ENCODE measurements around the gene IKZF4. TPM values are rescaled to one million over a fixed set of nuclear protein-coding genes. Genes with fewer than 3 reads are reported as not detected.
A peak's percentile ranks its signal among the peaks of the same experiment; 100 is the strongest.
"Not testable (repeated sequence)": the region's sequence is repeated elsewhere in the genome, so short reads cannot be mapped to it uniquely, and the experiment has no call there.

The IKZF4 gene
- total and polyA plus RNA-seq, 4 experiments from 2014 or later: 0.37 to 7.9 (median 4.7) TPM

DNA sequence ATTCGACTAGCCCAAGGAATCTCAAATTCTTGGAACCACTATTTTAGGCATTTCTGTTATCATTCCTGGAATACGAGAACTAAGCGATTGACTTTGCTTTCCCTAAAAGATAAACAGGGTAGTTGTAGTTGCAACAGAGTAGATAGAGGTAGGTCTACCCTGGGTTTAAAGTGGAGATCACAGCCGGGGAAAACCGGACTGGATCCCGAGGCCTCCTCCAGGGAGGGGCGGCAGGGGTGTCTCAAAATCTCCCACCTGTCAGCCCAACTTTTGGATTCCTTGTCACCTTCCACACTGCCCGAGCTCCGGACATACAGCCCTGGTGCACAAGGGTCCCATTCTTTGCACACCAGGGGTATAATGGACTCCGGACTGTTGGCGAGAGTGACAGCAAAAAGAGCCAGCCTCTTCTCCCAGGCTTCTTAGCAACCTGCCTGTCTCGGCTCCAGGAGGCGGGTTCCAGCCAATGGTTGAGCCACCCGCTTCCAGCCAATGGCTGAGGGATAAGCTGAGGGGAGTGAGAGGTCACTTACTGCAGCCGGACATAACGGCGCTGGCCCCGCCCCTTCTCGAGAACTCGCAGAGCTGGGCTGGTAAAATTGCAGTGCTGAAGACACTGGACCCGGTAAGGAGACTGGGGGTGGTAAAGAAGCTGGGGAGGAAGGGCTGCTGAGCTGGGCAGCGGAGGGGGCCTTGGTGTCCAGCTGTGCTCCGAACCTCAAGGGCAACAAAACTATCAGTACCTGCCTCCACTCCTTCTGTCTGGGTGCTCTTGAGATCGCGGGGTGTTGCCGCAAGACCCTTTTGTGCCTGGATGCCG is 23.9 kb upstream of the IKZF4 start, which contains the start of gene SUOX:
TSS of gene SUOX (plus strand) at position 562 of the 820 bp plus-strand sequence. CDS start 4,946 bp downstream, outside the sequence.
- peaks cover 0 to 1% of the 10 kb centered on the region in 2 donors for H3K27me3 Mint-ChIP-seq
- H3K4me3 Mint-ChIP-seq: peak within 1 kb of the TSS in 6 of 8 donors; percentile 2 to 54 (median 46)
- H3K36me3 Mint-ChIP-seq: peaks cover 21 to 24% of the 10 kb centered on the region in 2 donors
- peaks cover 10 to 23% (median 12%) of the 10 kb centered on the region in 4 donors for H3K4me1 Mint-ChIP-seq
- H3K4me1 ChIP-seq (ENCODE audit: insufficient read depth, low read length): peaks cover 16% of the 10 kb centered on the region
- CTCF ChIA-PET (ENCODE audit: partially characterized antibody): interaction anchor here (1.0 to 5.7 kb wide), 32 partner anchors 7 to 272 kb away, joined by 3 to 61 read pairs (median 6); partner anchors contain the start of genes IKZF4, ORMDL2, PA2G4 and RAB5B
- intact Hi-C loops (cut with micrococcal nuclease): loop anchor here (1.0 to 5.0 kb wide), 5 partner anchors 22 to 259 kb away; partner anchors contain the start of genes RAB5B, RPL41, RPS26 and ZC3H10
- H3K9me3 Mint-ChIP-seq: no peaks in the 10 kb centered on the region
- POLR2A ChIA-PET (ENCODE audit: partially characterized antibody): interaction anchor here (0.7 to 2.2 kb wide), 16 partner anchors 10 to 120 kb away, joined by 3 to 20 read pairs (median 3); partner anchors contain the start of genes IKZF4, RAB5B and RPS26
- H3K27me3 ChIP-seq (ENCODE audit: insufficient read depth, low read length): no peaks in the 10 kb centered on the region
- no peak within 1 kb of the TSS for H3K27ac ChIP-seq (ENCODE audit: low read depth, low read length)
- no peaks in the 10 kb centered on the region for H3K9me3 ChIP-seq (ENCODE audit: control insufficient read depth in 1 of 2, low read length in 2 of 2)
- peaks cover 21% of the 10 kb centered on the region for H3K36me3 ChIP-seq (ENCODE audit: insufficient read depth, low read length)
- peak within 1 kb of the TSS in 1 of 2 donors; percentile 18 for H3K4me3 ChIP-seq (ENCODE audit: low read length in 2 of 2)
- H3K27ac Mint-ChIP-seq: peak within 1 kb of the TSS in 6 of 7 donors; percentile 14 to 92 (median 62)
- DNase-seq: peak in 1 of 5 donors; percentile 6

GRCh38 chr12:55997535-55997859 is 23.3 kb upstream of the IKZF4 start:
- H3K4me3 Mint-ChIP-seq: peak overlapping the region in 4 of 8 donors; percentile 31 to 54 (median 45)
- ChIA-PET CTCF (ENCODE audit: partially characterized antibody) (interaction anchor here (0.7 to 5.7 kb wide), 13 partner anchors 8 to 259 kb away, joined by 3 to 61 read pairs (median 7); partner anchors contain the start of genes ORMDL2, PA2G4 and SARNP), POLR2A (ENCODE audit: partially characterized antibody) (interaction anchor here (0.7 to 2.2 kb wide), 6 partner anchors 10 to 49 kb away, joined by 3 to 9 read pairs (median 3); partner anchors contain the start of genes IKZF4, RAB5B and RPS26)
- no peaks in the 10 kb centered on the region for H3K9me3 Mint-ChIP-seq
- H3K27me3 ChIP-seq (ENCODE audit: insufficient read depth, low read length): no peaks in the 10 kb centered on the region
- intact Hi-C loops (cut with micrococcal nuclease): loop anchor here (2.0 to 5.0 kb wide), 2 partner anchors 23 to 120 kb away; partner anchors contain the start of genes RAB5B, RPL41 and ZC3H10
- H3K27ac ChIP-seq (ENCODE audit: low read depth, low read length): no peak overlapping the region
- peaks cover 0 to 1% of the 10 kb centered on the region in 2 donors for H3K27me3 Mint-ChIP-seq
- no peak for DNase-seq
- H3K9me3 ChIP-seq (ENCODE audit: control insufficient read depth in 1 of 2, low read length in 2 of 2): no peaks in the 10 kb centered on the region
- no peak overlapping the region for H3K4me3 ChIP-seq (ENCODE audit: low read length in 2 of 2)
- peaks cover 16% of the 10 kb centered on the region for H3K4me1 ChIP-seq (ENCODE audit: insufficient read depth, low read length)
- H3K4me1 Mint-ChIP-seq: peaks cover 10 to 23% (median 12%) of the 10 kb centered on the region in 4 donors
- no peak overlapping the region for H3K27ac Mint-ChIP-seq
- H3K36me3 Mint-ChIP-seq: peaks cover 15 to 18% of the 10 kb centered on the region in 2 donors
- peaks cover 15% of the 10 kb centered on the region for H3K36me3 ChIP-seq (ENCODE audit: insufficient read depth, low read length)

DNA sequence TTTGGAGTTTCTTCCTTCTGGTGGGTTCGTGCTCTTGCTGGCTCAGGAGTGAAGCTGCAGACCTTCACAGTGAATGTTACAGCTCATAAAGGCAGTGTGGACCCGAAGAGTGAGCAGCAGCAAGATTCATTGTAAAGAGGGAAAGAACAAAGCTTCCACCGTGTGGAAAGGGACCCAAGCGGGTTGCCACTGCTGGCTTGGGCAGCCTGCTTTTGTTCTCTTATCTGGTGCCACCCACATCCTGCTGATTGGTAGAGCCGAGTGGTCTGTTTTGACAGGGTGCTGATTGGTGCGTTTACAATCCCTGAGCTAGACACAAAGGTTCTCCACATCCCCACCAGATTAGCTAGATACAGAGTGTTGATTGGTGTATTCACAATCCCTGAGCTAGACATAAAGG is 21.3 kb upstream of the IKZF4 start:
- H3K4me3 ChIP-seq (ENCODE audit: low read length in 2 of 2); H3K27ac ChIP-seq (ENCODE audit: low read depth, low read length); H3K9me3 ChIP-seq (ENCODE audit: control insufficient read depth in 1 of 2, low read length in 2 of 2); H3K36me3 Mint-ChIP-seq; H3K27ac Mint-ChIP-seq; H3K9me3 Mint-ChIP-seq; H3K36me3 ChIP-seq (ENCODE audit: insufficient read depth, low read length); H3K27me3 Mint-ChIP-seq; H3K4me3 Mint-ChIP-seq; POLR2A ChIA-PET (ENCODE audit: partially characterized antibody); H3K27me3 ChIP-seq (ENCODE audit: insufficient read depth, low read length); DNase-seq: not testable (repeated sequence)
- H3K4me1 Mint-ChIP-seq: peaks cover 10 to 23% (median 12%) of the 10 kb centered on the region in 4 donors
- peaks cover 16% of the 10 kb centered on the region for H3K4me1 ChIP-seq (ENCODE audit: insufficient read depth, low read length)
- CTCF ChIA-PET (ENCODE audit: partially characterized antibody): interaction anchor here (0.7 to 5.7 kb wide), 5 partner anchors 8 to 261 kb away, joined by 3 to 36 read pairs (median 15); no protein-coding TSS in a partner anchor
- intact Hi-C loops (cut with micrococcal nuclease): loop anchor here (5.0 kb wide), 1 partner anchor 118 kb away; the partner anchor contains the start of genes RPL41 and ZC3H10

GRCh38 chr12:55999999-56000540 is 20.8 kb upstream of the IKZF4 start:
- H3K4me1 Mint-ChIP-seq: peaks cover 10 to 23% (median 12%) of the 10 kb centered on the region in 4 donors
- H3K27me3 ChIP-seq (ENCODE audit: insufficient read depth, low read length); H3K27me3 Mint-ChIP-seq; H3K9me3 Mint-ChIP-seq; H3K4me3 ChIP-seq (ENCODE audit: low read length in 2 of 2); H3K4me3 Mint-ChIP-seq; H3K27ac Mint-ChIP-seq; DNase-seq; H3K27ac ChIP-seq (ENCODE audit: low read depth, low read length); H3K36me3 ChIP-seq (ENCODE audit: insufficient read depth, low read length); H3K36me3 Mint-ChIP-seq; POLR2A ChIA-PET (ENCODE audit: partially characterized antibody); H3K9me3 ChIP-seq (ENCODE audit: control insufficient read depth in 1 of 2, low read length in 2 of 2): not testable (repeated sequence)
- intact Hi-C loops (cut with micrococcal nuclease): loop anchor here (5.0 kb wide), 1 partner anchor 117 kb away; the partner anchor contains the start of genes RPL41 and ZC3H10
- peaks cover 16% of the 10 kb centered on the region for H3K4me1 ChIP-seq (ENCODE audit: insufficient read depth, low read length)
- CTCF ChIA-PET (ENCODE audit: partially characterized antibody): interaction anchor here (0.7 to 5.7 kb wide), 5 partner anchors 9 to 261 kb away, joined by 3 to 36 read pairs (median 15); no protein-coding TSS in a partner anchor

DNA sequence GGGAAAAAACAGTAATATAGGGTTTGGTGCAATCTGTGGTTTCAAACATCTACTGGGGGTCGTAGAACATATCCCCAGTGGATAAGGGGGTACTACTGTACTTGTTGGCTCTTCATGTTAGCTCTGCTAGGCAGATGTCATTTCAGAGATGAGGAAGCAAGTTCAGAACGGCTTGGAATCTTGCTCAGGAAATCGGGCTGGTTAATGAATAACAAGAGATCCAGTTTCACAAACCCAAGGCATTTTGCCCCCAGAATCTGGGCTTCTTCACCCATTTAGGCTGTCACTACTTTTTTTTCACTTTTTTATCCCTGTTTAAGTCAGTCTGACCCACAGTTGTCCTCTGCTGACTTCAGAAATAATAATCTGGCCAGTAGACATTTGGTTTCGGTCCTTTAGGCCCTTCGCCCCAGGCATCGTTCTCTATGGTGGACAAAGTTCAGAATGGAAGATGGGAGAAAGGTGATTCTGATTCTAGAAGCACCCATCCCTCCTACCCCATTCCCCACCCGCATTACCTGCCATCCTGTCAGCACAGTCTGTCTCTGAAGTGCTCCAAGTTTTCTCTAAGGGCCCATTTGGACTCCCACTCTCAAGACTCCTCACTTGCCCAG is 19.2 kb upstream of the IKZF4 start:
- peaks cover 7 to 24% (median 12%) of the 10 kb centered on the region in 4 donors for H3K4me1 Mint-ChIP-seq
- no peaks in the 10 kb centered on the region for H3K9me3 Mint-ChIP-seq
- ChIA-PET CTCF (ENCODE audit: partially characterized antibody) (no interaction called here), POLR2A (ENCODE audit: partially characterized antibody) (interaction anchor here (1.6 kb wide), 1 partner anchor 20 kb away, joined by 3 read pairs; no protein-coding TSS in a partner anchor)
- no peak for DNase-seq
- H3K36me3 Mint-ChIP-seq: no peaks in the 10 kb centered on the region
- H3K27ac Mint-ChIP-seq: peak overlapping the region in 2 of 7 donors; percentile 19 to 49
- no peaks in the 10 kb centered on the region for H3K27me3 ChIP-seq (ENCODE audit: insufficient read depth, low read length)
- H3K4me3 Mint-ChIP-seq: no peak overlapping the region
- no peak overlapping the region for H3K27ac ChIP-seq (ENCODE audit: low read depth, low read length)
- no peaks in the 10 kb centered on the region for H3K9me3 ChIP-seq (ENCODE audit: control insufficient read depth in 1 of 2, low read length in 2 of 2)
- H3K27me3 Mint-ChIP-seq: no peaks in the 10 kb centered on the region
- intact Hi-C loops (cut with micrococcal nuclease): no loop called here
- no peaks in the 10 kb centered on the region for H3K36me3 ChIP-seq (ENCODE audit: insufficient read depth, low read length)
- H3K4me3 ChIP-seq (ENCODE audit: low read length in 2 of 2): no peak overlapping the region
- peaks cover 12% of the 10 kb centered on the region for H3K4me1 ChIP-seq (ENCODE audit: insufficient read depth, low read length)

- H3K4me1 Mint-ChIP-seq: peaks cover 12 to 28% (median 21%) of the 10 kb centered on the region in 4 donors
- H3K9me3 Mint-ChIP-seq; H3K27ac ChIP-seq (ENCODE audit: low read depth, low read length); H3K9me3 ChIP-seq (ENCODE audit: control insufficient read depth in 1 of 2, low read length in 2 of 2); H3K27me3 ChIP-seq (ENCODE audit: insufficient read depth, low read length); intact Hi-C loops (cut with micrococcal nuclease); H3K4me3 Mint-ChIP-seq; CTCF ChIA-PET (ENCODE audit: partially characterized antibody); H3K36me3 ChIP-seq (ENCODE audit: insufficient read depth, low read length); H3K27ac Mint-ChIP-seq; H3K27me3 Mint-ChIP-seq; H3K36me3 Mint-ChIP-seq; DNase-seq; H3K4me3 ChIP-seq (ENCODE audit: low read length in 2 of 2): not testable (repeated sequence)
- POLR2A ChIA-PET (ENCODE audit: partially characterized antibody): interaction anchor here (1.3 to 1.6 kb wide), 2 partner anchors 22 to 30 kb away, joined by 3 to 4 read pairs; partner anchors contain the start of gene RAB5B
- peaks cover 10% of the 10 kb centered on the region for H3K4me1 ChIP-seq (ENCODE audit: insufficient read depth, low read length)
Measured at GRCh38 chr12:56003376-56003775, 17.5 kb upstream of the IKZF4 start.

All from CD4-positive, alpha-beta memory T cell (primary cell).